HCT116 (cell line): Measurements from ENCODE around the gene NDUFA8. TPM values are rescaled to one million over a fixed set of nuclear protein-coding genes. Genes with fewer than 3 reads are reported as not detected.

ENCODE experiments used
- ATAC-seq: fragments of 200-7000 bp; cut with Tn5 transposase; 2 replicates; pipeline ENCODE4 v1.9.1; 2020; ENCODE audit warnings: mild to moderate bottlenecking, moderate library complexity
- BruUV-seq: library from RNA; stranded (reverse); fragments of 400-500 nt; replicated peaks from 2 replicates; lab custom pipeline; 2021; lab: Mats Ljungman, UMichigan
- CTCF ChIA-PET: fragments of 300-600 bp; sonication (Branson Sonifier 250); formaldehyde crosslinking; loops from one replicate; lab custom pipeline; 2021; ENCODE audit warnings: antibody characterized with exemption; lab: Charles Lee
- POLR2A ChIA-PET: fragments of 300-600, 350-600 bp; sonication (Branson Sonifier 250); formaldehyde crosslinking; loops from one replicate; lab custom pipeline; 2021; ENCODE audit warnings: antibody characterized with exemption; lab: Charles Lee
- RAD21 ChIA-PET, 2 experiments: fragments of 300-600 bp; sonication (Branson Sonifier 250); formaldehyde crosslinking; loops; one replicate each; lab custom pipeline; 2023; ENCODE audit warnings: low total read pairs in 2 of 2; ENCODE audit not compliant: uncharacterized antibody in 2 of 2, unreplicated experiment in 2 of 2, low non-redundant PET in 1 of 2; lab: Charles Lee
- DNase-seq: peaks from one replicate; pipeline ENCODE4 v3.0.0-alpha.2; 2010; ENCODE audit warnings: low read depth, low spot score
- H2AFZ ChIP-seq: fragments of 200-600 bp; shearing (Covaris generic), sonication (generic); 2 replicates; pipeline ENCODE4 v1.6.1; 2017; ENCODE audit warnings: low read depth, mixed run types, mixed read lengths, antibody characterized with exemption, low read length; ENCODE audit not compliant: poor library complexity, severe bottlenecking
- H3K27ac ChIP-seq: 2 replicates; pipeline ENCODE4 v1.5.1; 2012; ENCODE audit warnings: low read depth, low read length
- H3K27me3 ChIP-seq: fragments of 200-600 bp; sonication (generic); 2 replicates; pipeline ENCODE4 v1.6.1; 2016; ENCODE audit warnings: mixed run types, low read length, mixed read lengths; ENCODE audit not compliant: insufficient read depth
- H3K36me3 ChIP-seq, 2 experiments: fragments of 200-500 bp in 1 of 2; fragments of 200-600 bp in 1 of 2; sonication (Bioruptor generic) in 1 of 2; sonication (generic) in 1 of 2; 2 replicates each; pipeline versions ENCODE4 v1.5.1 to v1.6.1; 2014 to 2016; ENCODE audit warnings: low read length in 2 of 2, inconsistent platforms in 1 of 2, mixed read lengths in 1 of 2, mixed run types in 1 of 2; ENCODE audit not compliant: insufficient read depth in 2 of 2, control insufficient read depth in 1 of 2
- H3K4me1 ChIP-seq, 2 experiments: fragments of 200-600 bp in 1 of 2; sonication (generic) in 1 of 2; 2 replicates each; pipeline versions ENCODE4 v1.5.1 to v1.6.1; 2012 to 2017; ENCODE audit warnings: low read length in 2 of 2, inconsistent platforms in 1 of 2, mild to moderate bottlenecking in 1 of 2, mixed read lengths in 1 of 2, mixed run types in 1 of 2, moderate library complexity in 1 of 2; ENCODE audit not compliant: insufficient read depth in 2 of 2, control insufficient read depth in 1 of 2
- H3K4me2 ChIP-seq: fragments of 200-600 bp; sonication (generic); 2 replicates; pipeline ENCODE4 v1.6.1; 2017; ENCODE audit warnings: mixed run types, low read length, mixed read lengths
- H3K4me3 ChIP-seq, 2 experiments: fragments of 200-600 bp in 1 of 2; sonication (generic) in 1 of 2; replicated peaks in 1 of 2; 2 replicates each; pipeline ENCODE4 v1.5.1; 2011 to 2016; ENCODE audit warnings: low read length in 2 of 2, control low read depth in 1 of 2, low read depth in 1 of 2, mild to moderate bottlenecking in 1 of 2, mixed read lengths in 1 of 2, mixed run types in 1 of 2
- H3K79me2 ChIP-seq: fragments of 200-600 bp; sonication (generic); 2 replicates; pipeline ENCODE4 v1.6.1; 2017; ENCODE audit warnings: mild to moderate bottlenecking, mixed run types, low read length, moderate library complexity, mixed read lengths; ENCODE audit not compliant: insufficient read depth
- H3K9ac ChIP-seq: fragments of 200-600 bp; sonication (generic); 2 replicates; pipeline ENCODE4 v1.6.1; 2016; ENCODE audit warnings: low read length, mixed read lengths
- H3K9me2 ChIP-seq: fragments of 200-600 bp; sonication (generic), shearing (Covaris generic); 2 replicates; pipeline ENCODE4 v1.6.1; 2017; ENCODE audit warnings: mixed run types, mild to moderate bottlenecking, moderate library complexity; ENCODE audit not compliant: insufficient read depth
- H3K9me3 ChIP-seq, 2 experiments: fragments of 200-500 bp in 1 of 2; fragments of 200-600 bp in 1 of 2; sonication (Bioruptor generic) in 1 of 2; sonication (generic) in 1 of 2; 2 replicates each; pipeline ENCODE4 v1.6.1; 2014 to 2017; ENCODE audit warnings: low read length in 2 of 2, mixed read lengths in 2 of 2, inconsistent platforms in 1 of 2, low read depth in 1 of 2, mild to moderate bottlenecking in 1 of 2, mixed run types in 1 of 2, moderate library complexity in 1 of 2; ENCODE audit not compliant: control insufficient read depth in 1 of 2, insufficient read depth in 1 of 2
- H4K20me1 ChIP-seq: fragments of 200-600 bp; sonication (generic), shearing (Covaris generic); 2 replicates; pipeline ENCODE4 v1.6.1; 2017; ENCODE audit warnings: mixed run types, mild to moderate bottlenecking, moderate library complexity; ENCODE audit not compliant: insufficient read depth
- CBX3 ChIP-seq: IDR thresholded peaks from 2 replicates; pipeline ENCODE4 v1.6.1; 2012; ENCODE audit warnings: low read depth
- EGR1 ChIP-seq: IDR thresholded peaks from 2 replicates; pipeline ENCODE4 v1.6.1; 2012; ENCODE audit warnings: low read depth
- ELF1 ChIP-seq: IDR thresholded peaks from 2 replicates; pipeline ENCODE4 v1.6.1; 2012; ENCODE audit warnings: low read depth, borderline replicate concordance
- EZH2phosphoT487 ChIP-seq: fragments of 200-600 bp; IDR thresholded peaks from 2 replicates; pipeline ENCODE4 v1.6.1; 2018; ENCODE audit warnings: antibody characterized with exemption, borderline replicate concordance
- POLR2A ChIP-seq: IDR thresholded peaks from 2 replicates; pipeline ENCODE4 v1.7.0; 2011; ENCODE audit warnings: borderline replicate concordance; ENCODE audit not compliant: insufficient read depth, insufficient read length; ENCODE audit errors: extremely low read depth
- SIN3A ChIP-seq: IDR thresholded peaks from 2 replicates; pipeline ENCODE4 v1.6.1; 2012; ENCODE audit warnings: low read depth
- TCF7L2 ChIP-seq: IDR thresholded peaks from 2 replicates; pipeline ENCODE4 v1.7.0; 2011; ENCODE audit warnings: borderline replicate concordance, inconsistent platforms; ENCODE audit not compliant: insufficient read depth, insufficient read length; ENCODE audit errors: extremely low read depth
- ZFX ChIP-seq: fragments of 450-650 bp; IDR thresholded peaks from 2 replicates; pipeline ENCODE4 v1.6.1; 2017
- ZNF274 ChIP-seq: fragments of 200-500 bp; sonication (Bioruptor generic); IDR thresholded peaks from 2 replicates; pipeline ENCODE4 v1.6.1; 2014; ENCODE audit warnings: mild to moderate bottlenecking, low read depth, low read length, inconsistent platforms
- intact Hi-C: fragments of 100-400 bp; cut with micrococcal nuclease; formaldehyde crosslinking; loops from 2 replicates; pipeline ENCODE4 v1.10.0; 2022
- total RNA-seq: library from RNA; stranded (reverse); gene quantifications from one replicate; pipeline ENCODE4 v1.2.1, GENCODE V29; 2021; ENCODE audit not compliant: unreplicated experiment
- TF ChIP-seq, protein P1 (sequence below), 3 experiments: fragments of 200-600 bp in 1 of 3; sonication (generic) in 1 of 3; IDR thresholded peaks in 2 of 3; conservative IDR thresholded peaks in 1 of 3; 2 replicates each; pipeline ENCODE4 v1.5.1; 2012 to 2017; ENCODE audit warnings: low read depth in 2 of 3, low read length in 2 of 3, antibody characterized with exemption in 1 of 3, borderline replicate concordance in 1 of 3, control low read depth in 1 of 3, mild to moderate bottlenecking in 1 of 3, mixed read lengths in 1 of 3, mixed run types in 1 of 3, moderate library complexity in 1 of 3; ENCODE audit not compliant: insufficient read depth in 1 of 3

The NDUFA8 gene
- total RNA-seq, 1 experiment from 2014 or later: 84.5 TPM

DNA sequence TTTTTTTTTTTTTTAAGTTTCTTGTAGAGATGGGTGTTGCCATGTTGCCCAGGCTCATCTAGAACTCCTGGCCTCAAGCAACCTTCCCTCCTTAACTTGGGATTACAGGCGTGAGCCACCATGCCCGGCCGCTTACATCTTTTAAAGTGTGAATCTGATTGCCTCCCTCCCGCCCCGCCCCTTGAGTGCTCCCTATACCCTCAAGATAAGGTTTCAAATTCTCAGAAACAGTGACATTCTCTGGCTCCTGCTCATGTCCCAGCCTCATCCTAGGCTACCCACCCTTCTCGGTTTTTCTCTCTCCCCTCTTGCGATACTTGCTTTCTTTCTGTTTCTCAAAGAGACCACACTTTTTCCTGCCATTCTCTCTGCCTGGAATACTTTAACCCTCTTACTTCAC is 12.6 kb upstream of the NDUFA8 start (continued):
- TF ChIP-seq EZH2phosphoT487: no peak
- no peak for TF ChIP-seq ZFX
- TF ChIP-seq EGR1: no peak
- TF ChIP-seq CBX3: no peak
- TF ChIP-seq, protein P1, sequence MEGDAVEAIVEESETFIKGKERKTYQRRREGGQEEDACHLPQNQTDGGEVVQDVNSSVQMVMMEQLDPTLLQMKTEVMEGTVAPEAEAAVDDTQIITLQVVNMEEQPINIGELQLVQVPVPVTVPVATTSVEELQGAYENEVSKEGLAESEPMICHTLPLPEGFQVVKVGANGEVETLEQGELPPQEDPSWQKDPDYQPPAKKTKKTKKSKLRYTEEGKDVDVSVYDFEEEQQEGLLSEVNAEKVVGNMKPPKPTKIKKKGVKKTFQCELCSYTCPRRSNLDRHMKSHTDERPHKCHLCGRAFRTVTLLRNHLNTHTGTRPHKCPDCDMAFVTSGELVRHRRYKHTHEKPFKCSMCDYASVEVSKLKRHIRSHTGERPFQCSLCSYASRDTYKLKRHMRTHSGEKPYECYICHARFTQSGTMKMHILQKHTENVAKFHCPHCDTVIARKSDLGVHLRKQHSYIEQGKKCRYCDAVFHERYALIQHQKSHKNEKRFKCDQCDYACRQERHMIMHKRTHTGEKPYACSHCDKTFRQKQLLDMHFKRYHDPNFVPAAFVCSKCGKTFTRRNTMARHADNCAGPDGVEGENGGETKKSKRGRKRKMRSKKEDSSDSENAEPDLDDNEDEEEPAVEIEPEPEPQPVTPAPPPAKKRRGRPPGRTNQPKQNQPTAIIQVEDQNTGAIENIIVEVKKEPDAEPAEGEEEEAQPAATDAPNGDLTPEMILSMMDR (IDR thresholded peaks at IDR 0.05 in 2 of 3, conservative IDR thresholded peaks at IDR 0.05 in 1 of 3; ENCODE audit: borderline replicate concordance in 1 of 3, insufficient read depth in 1 of 3, low read depth in 2 of 3, low read length in 2 of 3): no peak
- no peak for TF ChIP-seq POLR2A
- no peak for TF ChIP-seq SIN3A

DNA sequence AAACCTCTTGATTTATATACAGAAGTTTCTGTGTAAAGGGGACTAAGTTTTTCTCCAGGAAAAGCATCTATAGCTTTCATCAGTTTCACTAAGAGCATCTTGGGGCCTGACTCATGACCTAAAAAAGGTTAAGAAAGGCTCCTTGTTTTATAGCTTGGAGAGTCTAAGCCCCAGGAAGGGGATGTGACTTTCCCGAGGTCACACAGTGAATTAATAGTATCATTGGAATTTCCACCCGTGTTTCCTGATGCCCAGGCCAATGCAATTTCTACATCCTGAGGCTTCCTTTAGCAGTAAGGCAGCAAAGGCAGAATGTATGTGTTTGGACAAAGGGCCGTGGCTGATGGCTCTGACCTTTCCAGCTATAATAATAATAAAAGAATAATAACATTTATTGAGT is 8.8 kb upstream of the NDUFA8 start:
- POLR2A ChIA-PET: no interaction called here
- Histone ChIP-seq H3K4me1 (no peaks in the 10 kb centered on the region), H3K9me3 (no peaks in the 10 kb centered on the region), H4K20me1 (no peaks in the 10 kb centered on the region), H3K9me2 (no peaks in the 10 kb centered on the region), H3K27me3 (no peaks in the 10 kb centered on the region; the same call in 1 of the 2 replicates), H3K4me2 (no peak overlapping the region), H3K9ac (no peak overlapping the region), H3K27ac (no peak overlapping the region), H2AFZ (no peak overlapping the region), H3K4me3 (no peak overlapping the region), H3K36me3 (no peaks in the 10 kb centered on the region), H3K79me2 (no peaks in the 10 kb centered on the region)
- intact Hi-C loops: no loop called here
- ATAC-seq: no peak
- DNase-seq: no peak
- TF ChIP-seq ELF1 (no peak), ZNF274 (no peak), TCF7L2 (no peak)
- CTCF ChIA-PET: no interaction called here
- no TSS peak for BruUV-seq
- RAD21 ChIA-PET: no interaction called here
